ENCODE data around the gene ACAN.
"Not testable (repeated sequence)": the region's sequence is repeated elsewhere in the genome, so short reads cannot be mapped to it uniquely, and the experiment has no call there.

The ACAN gene

GRCh38 chr15:88904624-88905327 is 101.5 kb downstream of the ACAN start:
- DNase-seq: peak; percentile 64

DNA sequence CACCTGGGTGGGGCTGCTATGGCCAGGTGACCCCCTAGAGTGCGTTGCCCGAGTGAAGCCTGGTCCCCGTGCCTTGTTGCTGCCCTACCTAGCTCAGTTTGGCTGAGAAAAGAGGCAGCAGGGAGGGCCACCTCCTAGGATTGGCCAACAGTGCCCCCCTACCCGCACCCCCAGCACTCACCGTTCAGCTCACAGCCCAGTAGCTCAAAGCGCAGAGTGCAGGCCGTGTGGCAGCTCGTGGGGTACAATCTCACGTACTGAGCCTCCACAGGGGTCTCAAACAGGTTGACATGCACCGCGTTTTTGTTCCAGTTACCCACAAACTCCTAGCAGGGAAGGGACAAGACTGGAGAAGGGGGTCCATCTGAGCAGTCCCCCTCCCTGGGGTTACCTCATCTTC is 102.3 kb downstream of the ACAN start:
- DNase-seq: no peak

GRCh38 chr15:88906130-88906529 is 102.9 kb downstream of the ACAN start:
- no peak for DNase-seq

GRCh38 chr15:88906551-88906950 is 103.3 kb downstream of the ACAN start:
- no peak for DNase-seq

DNA sequence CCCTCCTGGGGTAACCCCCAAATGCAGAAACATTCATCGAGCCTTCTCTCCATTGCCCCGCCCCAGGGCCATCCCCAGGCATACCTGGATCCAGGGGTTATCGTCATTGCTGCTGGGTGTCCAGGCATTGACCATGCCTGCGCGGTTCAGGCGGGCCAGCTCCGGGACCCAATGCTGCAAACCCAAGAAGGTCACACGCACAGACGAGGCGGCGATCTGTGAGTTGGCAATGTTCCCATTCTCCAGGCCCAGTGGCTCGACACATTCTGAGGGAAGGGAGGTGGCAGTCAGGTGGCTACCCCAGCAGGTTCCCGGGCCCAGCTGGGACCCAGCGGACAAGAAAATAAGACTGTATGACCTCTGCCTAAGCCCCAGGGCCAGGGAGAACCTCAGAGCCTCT is 103.9 kb downstream of the ACAN start:
- DNase-seq: no peak

- DNase-seq: no peak
Observed at GRCh38 chr15:88908123-88908522, 104.9 kb downstream of the ACAN start.

DNA sequence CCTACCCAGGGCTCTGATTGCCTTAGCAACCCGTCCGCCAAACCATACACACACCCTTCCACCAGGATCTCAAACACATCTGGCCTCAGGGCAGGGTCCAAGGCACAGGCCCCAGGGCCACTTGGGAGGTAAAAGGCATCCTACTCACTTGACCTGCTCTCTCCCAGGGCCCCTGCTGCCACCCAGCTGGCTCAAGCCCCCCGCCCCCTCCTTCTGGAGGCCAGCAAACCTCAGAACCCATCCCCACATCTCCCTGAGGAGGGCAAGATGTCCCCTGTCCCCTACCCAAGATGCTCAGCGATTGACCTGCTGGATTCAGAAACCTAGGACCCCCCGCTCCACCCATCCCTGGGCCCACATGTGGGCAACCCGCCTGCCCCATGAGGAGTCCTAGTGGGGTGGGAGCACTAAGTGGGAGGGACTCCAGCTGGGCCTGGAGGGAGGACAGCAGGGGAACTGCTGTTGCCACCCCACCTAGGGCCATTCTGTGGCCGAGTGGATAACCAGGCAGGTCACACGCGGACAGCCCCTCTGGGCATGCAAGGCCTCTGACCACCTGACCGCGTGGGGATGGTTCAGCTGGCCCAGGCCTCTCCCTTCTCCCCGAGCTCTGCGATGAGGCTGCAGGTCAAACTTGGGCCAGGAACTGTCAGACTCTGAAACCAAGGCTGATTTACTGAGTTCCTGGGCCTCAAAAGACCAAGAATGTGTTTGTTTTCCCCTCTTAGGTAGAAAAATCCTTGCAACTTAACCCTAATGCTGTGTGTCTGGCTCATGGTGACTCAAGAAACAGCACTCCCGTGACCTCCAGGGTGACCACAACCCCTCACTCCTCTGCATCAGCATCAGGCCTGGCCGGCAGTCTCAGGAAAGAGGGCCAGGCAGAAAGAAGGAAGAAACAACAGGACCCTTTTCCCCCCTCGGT is 105.7 kb downstream of the ACAN start:
- DNase-seq: no peak

DNA sequence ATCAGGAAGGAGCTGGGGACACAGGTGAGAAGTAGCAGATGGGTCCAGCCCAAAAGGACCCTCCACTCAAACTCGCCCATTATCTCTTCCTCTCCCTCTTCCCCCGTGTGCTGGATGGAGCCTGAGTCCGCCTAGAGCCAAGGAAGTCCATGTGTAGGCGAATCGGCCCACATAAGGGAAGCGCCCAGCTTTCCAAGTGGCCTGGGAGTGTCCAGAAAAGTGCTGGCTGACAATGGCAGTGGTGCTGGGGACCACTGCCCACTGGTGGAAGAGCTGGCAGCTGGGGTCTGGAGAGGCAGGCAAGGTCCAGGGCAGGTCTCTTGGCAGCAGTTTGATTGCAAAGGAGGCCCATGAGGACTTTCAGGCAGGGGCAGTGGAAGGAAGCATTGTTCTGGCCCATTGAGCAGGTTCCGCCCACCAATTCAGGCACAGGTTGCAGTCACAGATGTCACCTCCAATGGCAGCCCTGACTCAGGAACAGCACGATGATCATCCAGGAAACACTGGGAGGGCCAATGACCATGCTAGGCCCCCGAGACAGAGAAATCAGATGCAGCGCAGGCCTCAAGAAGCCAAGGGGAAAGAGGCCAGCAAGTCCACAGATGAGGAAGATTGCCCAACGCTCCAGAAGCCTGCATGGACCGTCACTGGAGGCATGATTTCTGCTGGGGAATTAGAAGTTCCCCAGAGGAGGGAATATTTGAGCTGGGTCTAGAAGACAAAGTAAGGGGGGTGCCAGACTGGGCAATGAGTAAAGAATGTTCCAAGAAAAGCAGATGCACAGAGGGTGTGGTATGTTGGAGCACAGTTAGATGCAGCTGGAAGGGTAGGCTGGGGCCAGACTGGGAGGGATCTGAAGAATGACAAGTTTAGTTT is 107.0 kb downstream of the ACAN start:
- DNase-seq: no peak

- DNase-seq: no peak
Observed at GRCh38 chr15:88911766-88912118, 108.5 kb downstream of the ACAN start.

DNA sequence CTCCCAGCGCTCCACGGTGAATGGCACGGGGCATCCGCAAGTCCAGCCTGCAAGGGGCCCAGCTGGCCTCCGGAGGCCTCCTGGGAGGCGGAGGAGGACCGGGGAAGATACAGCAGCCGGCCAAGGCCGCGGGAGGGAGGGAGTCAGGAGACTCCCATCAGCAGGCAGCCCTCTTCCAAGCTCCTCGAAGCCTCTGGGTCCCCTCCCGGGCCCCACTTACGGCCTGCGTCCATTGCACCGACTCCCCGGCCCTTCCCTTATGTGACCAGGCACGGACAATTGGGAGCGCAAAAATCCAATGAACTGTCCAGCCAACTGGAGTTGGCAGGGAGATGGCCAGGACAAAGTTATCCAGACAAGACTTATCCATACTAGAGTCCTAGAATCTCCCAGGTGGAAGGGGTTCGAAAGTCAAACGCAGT is 109.3 kb downstream of the ACAN start:
- no peak for DNase-seq

DNA sequence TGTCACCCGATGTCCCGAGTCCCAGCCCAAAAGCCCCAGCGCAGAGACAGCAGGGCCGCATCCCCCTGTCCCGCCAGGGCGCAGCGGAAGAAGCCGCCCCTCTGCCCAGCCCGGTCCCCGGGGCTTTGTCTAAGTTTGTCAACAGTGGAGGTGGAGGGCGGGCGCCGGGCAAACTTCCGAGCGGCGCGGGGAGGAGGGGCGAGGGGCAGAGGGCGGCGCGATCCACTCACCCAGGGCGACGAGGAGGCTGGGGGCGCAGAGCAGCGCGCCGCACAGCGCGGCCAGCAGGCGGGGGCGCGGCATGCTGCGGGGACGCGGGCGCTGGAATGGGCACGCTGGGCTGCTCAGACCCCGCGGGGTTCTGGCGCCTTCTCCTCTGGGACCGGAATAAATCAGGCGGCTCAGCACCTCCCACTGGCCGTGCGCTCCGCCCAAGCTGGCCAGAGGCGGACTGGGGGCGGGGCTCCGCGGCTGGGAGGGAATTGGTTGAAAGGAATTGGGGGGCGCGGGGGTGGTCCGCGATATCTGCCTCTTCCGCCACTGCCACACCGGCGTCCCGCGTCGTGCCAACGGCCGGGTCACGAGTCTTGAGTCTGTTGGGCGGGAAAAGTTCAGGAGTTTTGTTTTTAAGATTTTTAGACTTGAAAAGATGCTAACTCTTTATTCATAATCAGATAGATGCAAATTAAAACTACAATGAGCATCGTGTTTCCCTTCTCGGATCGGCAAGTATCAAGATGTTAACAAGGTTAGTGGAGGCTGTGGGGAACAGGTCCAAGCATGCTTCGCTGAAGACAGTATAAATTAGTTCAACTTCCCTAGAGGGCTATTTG is 110.0 kb downstream of the ACAN start, which contains the start of gene MFGE8:
MFGE8 (minus strand) TSS at position 363 of the 833 bp plus-strand sequence; CDS start at position 303, 60 bp downstream.
- peak; percentile 89 for DNase-seq

GRCh38 chr15:88913850-88914169 is 110.6 kb downstream of the ACAN start:
- DNase-seq: no peak

DNA sequence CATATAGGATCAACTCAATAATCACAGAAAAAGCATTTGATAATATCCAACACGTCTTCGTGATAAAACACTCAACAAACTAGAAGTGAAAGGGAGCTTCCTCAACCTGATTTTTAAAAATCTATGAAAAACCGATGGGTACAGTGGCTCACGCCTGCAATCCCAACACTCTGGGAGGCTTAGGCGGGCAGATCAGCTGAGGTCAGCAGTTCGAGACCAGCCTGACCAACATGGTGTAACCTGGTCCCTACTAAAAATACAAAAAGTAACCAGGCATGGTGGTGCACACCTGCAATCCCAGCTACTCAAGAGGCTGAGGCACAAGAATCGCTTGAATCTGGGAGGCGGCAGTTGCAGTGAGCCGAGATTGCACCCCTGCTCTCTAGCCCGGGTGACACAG is 112.1 kb downstream of the ACAN start:
- no peak for DNase-seq

GRCh38 chr15:88917760-88918159 is 114.5 kb downstream of the ACAN start:
- DNase-seq: no peak

- DNase-seq: no peak
Observed at GRCh38 chr15:88918738-88919137, 115.5 kb downstream of the ACAN start.

DNA sequence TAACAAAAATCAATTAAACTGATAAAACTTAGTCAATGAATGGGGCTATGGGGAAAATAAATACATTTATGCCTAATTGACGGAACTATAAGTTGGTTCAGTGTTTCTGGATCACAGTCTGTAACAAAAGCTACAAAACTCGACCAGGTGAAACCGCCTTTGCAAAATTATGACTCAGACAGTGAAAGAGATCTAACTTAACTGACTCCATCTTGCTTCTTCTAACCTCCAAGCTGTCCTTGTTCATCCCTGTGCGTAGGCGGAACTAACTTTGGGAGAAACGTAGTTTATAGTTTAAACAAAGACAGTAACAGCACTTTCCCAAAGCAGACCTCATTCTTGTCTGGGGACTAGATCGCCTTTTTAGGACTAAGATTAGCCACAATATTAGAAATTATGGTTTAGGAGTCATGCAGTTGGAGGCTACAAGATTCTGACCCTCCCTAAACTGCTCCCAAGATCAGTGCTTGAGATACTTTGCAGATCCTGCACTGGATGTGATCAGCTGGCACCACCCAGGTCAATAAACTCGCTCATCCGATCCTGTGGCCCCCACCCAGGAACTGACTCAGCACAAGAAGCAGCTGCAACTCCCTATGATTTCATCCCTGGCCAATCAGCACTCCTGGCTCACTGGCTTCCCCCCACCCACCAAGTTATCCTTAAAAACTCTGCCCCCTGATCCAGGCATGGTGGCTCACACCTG is 117.1 kb downstream of the ACAN start:
- no peak for DNase-seq

DNA sequence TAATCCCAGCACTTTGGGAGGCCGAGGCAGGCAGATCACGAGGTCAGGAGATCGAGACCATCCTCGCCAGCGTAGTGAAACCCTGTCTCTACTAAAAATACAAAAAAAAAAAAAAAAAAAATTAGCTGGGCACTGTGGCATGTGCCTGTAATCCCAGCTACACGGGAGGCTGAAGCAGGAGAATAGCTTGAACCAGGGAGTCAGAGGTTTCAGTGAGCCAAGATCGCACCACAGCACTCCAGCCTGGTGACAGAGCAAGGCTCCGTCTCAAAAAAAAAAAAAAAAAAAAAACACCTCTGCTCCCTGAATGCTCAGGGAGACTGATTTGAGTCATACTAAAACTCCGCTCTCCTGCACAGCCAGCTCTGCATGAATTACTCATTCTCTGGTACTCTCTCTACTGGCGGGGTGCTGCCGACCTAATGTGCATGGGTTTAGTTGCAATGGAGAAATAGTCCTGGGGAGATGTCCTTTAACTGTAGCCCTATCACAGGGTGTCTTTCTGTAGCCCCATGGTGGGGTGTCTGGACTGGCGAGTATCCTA is 117.7 kb downstream of the ACAN start:
- DNase-seq: not testable (repeated sequence)

Measured in NCI-H2171 treated with DMSO at 0.1 percent for 48 hours (cell line).